ENCODE measurements around the gene KRTAP20-3.

The KRTAP20-3 gene

DNA sequence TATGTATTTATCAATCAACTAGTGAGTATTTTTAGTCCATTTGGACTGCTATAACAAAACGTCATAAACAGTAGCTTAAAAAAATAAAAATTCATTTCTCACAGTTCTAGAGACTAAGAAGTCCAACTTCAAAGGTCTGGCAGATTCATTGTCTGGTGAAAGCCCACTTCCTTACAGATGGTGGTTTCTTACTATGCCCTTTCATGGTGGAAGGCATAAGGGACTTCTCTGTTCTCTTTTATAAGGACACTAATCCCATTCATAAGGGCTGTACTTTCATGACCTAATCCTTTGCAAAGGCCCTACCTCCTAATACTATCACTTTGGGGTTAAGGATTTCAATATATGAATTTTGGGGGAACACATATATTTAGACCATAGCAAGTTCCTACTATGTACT, 37.9 kb downstream of the KRTAP20-3 start:
- DNase-seq (ENCODE audit: low read depth, low spot score), result no peak

DNA sequence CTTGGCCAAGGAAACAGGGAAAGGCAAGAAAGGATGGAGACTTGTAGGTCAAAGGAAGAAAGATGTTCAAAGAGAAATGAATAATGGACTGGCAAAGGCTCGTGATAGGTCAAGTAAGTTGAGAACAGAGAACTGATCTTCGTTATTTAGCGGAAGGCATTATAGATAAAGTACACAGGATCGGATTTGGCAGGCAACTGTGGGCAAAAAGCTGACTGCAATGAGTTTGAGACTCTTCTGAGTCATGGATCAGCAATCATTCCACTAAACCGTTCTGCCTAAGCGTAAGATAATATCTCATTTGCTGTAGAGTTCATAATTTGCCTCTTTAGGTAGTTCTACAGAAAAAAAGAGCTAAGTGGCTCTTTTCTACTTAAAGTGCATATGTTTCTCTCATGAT, 41.8 kb downstream of the KRTAP20-3 start:
- no peak for DNase-seq (ENCODE audit: low read depth, low spot score)

DNA sequence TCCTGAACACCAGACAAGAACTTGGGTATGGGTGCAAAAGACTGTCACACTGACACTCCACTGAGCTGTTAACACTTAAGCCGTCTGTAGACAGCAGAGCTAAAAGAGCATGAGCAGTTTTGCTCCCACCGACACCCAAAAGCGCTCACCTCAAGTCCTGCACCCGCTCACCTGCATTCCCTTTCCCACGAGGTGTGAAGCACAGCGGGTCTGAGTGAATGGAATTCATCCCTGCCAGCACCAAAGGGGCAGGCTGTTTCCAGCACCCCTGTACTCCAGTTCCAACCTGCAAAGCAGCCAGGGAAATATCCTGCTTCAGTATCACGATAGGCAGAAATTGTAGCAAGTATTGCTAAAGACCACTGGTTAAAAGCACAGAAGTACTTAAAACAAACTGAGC, 47.2 kb downstream of the KRTAP20-3 start:
- no peak for DNase-seq (ENCODE audit: low read depth, low spot score)
